ENCODE results near the gene ADORA2A.
A peak's percentile ranks its signal among the peaks of the same experiment; 100 is the strongest.

The ADORA2A gene

DNA sequence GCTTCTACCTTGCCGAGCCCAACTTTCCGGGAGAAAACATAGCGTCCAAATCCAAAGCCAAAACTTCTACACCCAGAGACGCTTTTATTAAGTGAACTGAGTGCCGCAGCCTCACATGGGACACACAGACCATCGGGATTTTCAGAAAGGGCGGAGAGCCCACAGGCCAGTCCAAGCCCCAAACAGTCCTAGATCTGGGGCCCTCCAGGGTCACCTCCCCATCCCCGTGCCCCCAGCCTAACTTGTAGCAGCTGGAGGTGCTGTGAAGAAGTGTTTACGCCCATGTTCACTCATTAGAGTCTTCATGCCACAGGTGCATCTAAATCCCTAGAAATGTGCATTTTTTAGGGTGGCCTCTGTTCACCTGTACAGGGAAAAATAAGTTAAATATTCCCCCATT is 14.1 kb upstream of the ADORA2A start:
- Mint-ChIP-seq H3K27me3 (ENCODE audit: low read depth, poor library complexity) (no peaks in the 10 kb centered on the region), H3K27ac (peak overlapping the region; percentile 85), H3K4me3 (peak overlapping the region; percentile 72)

DNA sequence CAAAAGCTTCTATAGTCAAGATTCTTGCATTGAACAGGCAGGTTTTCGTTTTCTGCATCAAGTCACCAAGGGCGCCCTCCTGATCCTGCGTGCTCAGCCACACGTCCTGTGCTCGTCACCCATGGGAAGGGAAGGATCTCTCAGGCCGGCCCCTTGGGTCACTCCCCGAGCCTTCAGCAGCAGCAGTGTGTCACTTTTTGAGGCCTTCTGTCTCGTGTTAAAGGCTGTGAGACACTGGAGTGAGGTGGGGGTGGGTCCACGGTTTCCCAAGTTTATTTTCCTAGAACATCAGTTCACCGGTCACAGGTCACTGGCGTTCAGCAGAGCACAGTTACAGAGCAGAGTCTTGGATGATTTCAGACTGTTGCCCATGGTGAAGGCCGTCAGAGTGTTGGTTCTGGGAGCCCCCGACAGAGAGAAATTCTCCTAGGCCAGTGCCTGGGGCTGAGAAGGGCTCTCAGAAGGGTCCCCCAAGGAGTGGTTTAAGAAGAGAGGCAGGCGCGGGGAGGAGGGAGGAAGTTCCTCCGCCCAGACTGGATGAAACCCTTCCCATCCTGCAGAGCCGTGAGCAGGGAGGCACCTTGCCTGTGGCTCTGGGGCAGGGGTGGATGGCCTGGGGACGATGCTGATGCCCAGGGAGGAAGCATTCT is 13.5 kb upstream of the ADORA2A start:
- no peak for DNase-seq
- no peaks in the 10 kb centered on the region for H3K9me3 Mint-ChIP-seq
- H3K36me3 Mint-ChIP-seq (ENCODE audit: low read depth), result peaks cover 14% of the 10 kb centered on the region
- H3K27me3 Mint-ChIP-seq (ENCODE audit: low read depth, poor library complexity), result no peaks in the 10 kb centered on the region
- TF ChIP-seq, protein P1, sequence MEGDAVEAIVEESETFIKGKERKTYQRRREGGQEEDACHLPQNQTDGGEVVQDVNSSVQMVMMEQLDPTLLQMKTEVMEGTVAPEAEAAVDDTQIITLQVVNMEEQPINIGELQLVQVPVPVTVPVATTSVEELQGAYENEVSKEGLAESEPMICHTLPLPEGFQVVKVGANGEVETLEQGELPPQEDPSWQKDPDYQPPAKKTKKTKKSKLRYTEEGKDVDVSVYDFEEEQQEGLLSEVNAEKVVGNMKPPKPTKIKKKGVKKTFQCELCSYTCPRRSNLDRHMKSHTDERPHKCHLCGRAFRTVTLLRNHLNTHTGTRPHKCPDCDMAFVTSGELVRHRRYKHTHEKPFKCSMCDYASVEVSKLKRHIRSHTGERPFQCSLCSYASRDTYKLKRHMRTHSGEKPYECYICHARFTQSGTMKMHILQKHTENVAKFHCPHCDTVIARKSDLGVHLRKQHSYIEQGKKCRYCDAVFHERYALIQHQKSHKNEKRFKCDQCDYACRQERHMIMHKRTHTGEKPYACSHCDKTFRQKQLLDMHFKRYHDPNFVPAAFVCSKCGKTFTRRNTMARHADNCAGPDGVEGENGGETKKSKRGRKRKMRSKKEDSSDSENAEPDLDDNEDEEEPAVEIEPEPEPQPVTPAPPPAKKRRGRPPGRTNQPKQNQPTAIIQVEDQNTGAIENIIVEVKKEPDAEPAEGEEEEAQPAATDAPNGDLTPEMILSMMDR (IDR thresholded peaks at IDR 0.05), result no peak
- peak overlapping the region; percentile 98 for H3K27ac Mint-ChIP-seq
- peak overlapping the region; percentile 72 for H3K4me3 Mint-ChIP-seq
- peaks cover 57% of the 10 kb centered on the region for H3K4me1 Mint-ChIP-seq

More for the DNA sequence above, 14.1 kb upstream of the ADORA2A start:
- TF ChIP-seq, protein P1 (IDR thresholded peaks at IDR 0.05), result no peak
- no peaks in the 10 kb centered on the region for H3K9me3 Mint-ChIP-seq
- H3K4me1 Mint-ChIP-seq, result peaks cover 62% of the 10 kb centered on the region
- no peak for DNase-seq
- H3K36me3 Mint-ChIP-seq (ENCODE audit: low read depth), result peaks cover 14% of the 10 kb centered on the region

GRCh38 chr22:24414523-24414922 is 12.9 kb upstream of the ADORA2A start:
- H3K27ac Mint-ChIP-seq, result peak overlapping the region; percentile 45
- H3K36me3 Mint-ChIP-seq (ENCODE audit: low read depth), result peaks cover 14% of the 10 kb centered on the region
- TF ChIP-seq, protein P1 (IDR thresholded peaks at IDR 0.05), result no peak
- peaks cover 2% of the 10 kb centered on the region for H3K27me3 Mint-ChIP-seq (ENCODE audit: low read depth, poor library complexity)
- H3K9me3 Mint-ChIP-seq, result no peaks in the 10 kb centered on the region
- no peak for DNase-seq
- H3K4me3 Mint-ChIP-seq, result no peak overlapping the region
- H3K4me1 Mint-ChIP-seq, result peaks cover 52% of the 10 kb centered on the region

DNA sequence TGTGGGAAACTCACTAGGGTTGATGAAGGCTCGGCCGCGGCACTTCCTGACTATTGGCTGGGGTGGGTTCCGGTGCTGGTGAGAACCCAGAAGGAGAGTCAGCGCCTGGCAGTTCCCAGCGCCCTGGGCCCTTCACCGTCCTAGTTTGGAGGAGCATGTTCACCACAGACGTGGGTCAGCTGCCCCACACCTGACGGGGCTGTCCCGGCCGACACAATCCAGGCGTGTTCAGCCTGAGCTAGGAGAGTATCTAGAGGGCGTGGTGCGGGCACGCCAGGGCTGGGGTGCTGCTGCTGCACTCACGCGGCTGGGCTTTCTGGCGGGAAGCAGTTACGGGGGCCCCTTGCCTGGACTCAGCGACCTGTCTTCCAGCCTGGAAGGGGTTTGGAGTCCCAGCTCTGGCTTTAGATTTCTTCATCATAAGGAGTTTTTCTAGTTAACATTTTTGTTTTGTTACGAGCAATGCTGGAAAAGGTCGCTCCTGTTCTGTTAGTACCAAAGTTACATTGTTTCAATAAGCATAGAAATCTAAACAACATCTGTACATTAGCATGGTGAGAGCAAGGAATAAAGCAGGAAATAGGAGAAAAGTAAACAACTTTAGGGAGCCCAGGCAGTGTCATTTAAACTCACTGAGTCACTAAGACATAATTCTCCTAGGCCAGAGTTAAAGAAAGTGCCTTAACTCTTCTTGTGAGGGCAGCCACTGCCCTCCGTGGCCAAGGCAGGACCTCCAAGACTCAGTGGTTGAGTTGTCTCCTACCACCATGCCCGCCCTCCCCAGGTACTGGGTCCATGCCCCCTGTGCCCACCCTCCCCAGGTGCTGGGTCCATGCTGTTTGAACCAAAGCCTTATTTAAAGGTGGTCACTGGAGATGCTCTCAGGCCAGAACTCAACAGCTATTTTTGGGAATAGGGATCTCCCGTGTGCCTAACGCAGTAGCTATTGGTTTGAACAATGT is 12.1 kb upstream of the ADORA2A start:
- Mint-ChIP-seq H3K36me3 (ENCODE audit: low read depth) (peaks cover 12% of the 10 kb centered on the region), H3K27ac (no peak overlapping the region), H3K9me3 (no peaks in the 10 kb centered on the region), H3K4me1 (peaks cover 46% of the 10 kb centered on the region), H3K4me3 (no peak overlapping the region), H3K27me3 (ENCODE audit: low read depth, poor library complexity) (peaks cover 3% of the 10 kb centered on the region)
- TF ChIP-seq, protein P1 (IDR thresholded peaks at IDR 0.05), result no peak
- no peak for DNase-seq

DNA sequence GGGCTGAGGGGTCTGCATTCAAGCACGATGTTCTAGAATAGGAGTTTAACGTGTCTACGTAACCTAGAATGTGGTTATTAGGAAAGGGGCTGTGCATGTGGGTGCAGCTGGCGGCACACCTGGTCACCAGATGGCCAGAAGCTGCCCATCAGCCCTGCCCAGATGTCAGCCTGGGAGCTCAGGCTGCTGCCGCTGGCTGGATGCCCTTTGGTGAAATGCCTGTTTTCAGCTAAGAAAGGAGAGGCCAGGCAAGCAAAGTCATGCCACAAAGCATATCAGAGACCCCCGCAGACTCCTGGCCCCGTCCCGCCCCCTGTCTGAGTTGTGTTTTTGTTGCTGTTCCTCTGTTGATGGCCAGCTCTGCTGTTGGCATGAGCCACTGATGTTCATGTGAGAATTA is 11.3 kb upstream of the ADORA2A start:
- H3K4me1 Mint-ChIP-seq, result peaks cover 42% of the 10 kb centered on the region
- TF ChIP-seq, protein P1 (IDR thresholded peaks at IDR 0.05), result no peak
- H3K27me3 Mint-ChIP-seq (ENCODE audit: low read depth, poor library complexity), result peaks cover 3% of the 10 kb centered on the region
- no peak overlapping the region for H3K4me3 Mint-ChIP-seq
- peaks cover 9% of the 10 kb centered on the region for H3K36me3 Mint-ChIP-seq (ENCODE audit: low read depth)
- no peak overlapping the region for H3K27ac Mint-ChIP-seq
- DNase-seq, result no peak
- no peaks in the 10 kb centered on the region for H3K9me3 Mint-ChIP-seq
